Astrocyte (in vitro differentiated cells and primary cell): ENCODE measurements around the gene TRIM44.

Experiments
- CTCF ChIP-seq: IDR thresholded peaks from 2 replicates; pipeline ENCODE4 v1.5.1; 2011; ENCODE audit warnings: low read depth, mild to moderate bottlenecking, inconsistent platforms, low read length, moderate library complexity; ENCODE audit not compliant: insufficient read depth
- EZH2 ChIP-seq: IDR thresholded peaks from 2 replicates; pipeline ENCODE4 v1.6.1; 2012; ENCODE audit warnings: mild to moderate bottlenecking, low read length, inconsistent platforms; ENCODE audit not compliant: insufficient read depth

GRCh38 chr11:35804451-35805040, 142.0 kb downstream of the TRIM44 start:
- TF ChIP-seq CTCF = no peak
- TF ChIP-seq EZH2 = no peak
